SJCRH30 (cell line): Measurements from ENCODE around the gene COX14. TPM values are rescaled to one million over a fixed set of nuclear protein-coding genes. Genes with fewer than 3 reads are reported as not detected.
"Not testable (repeated sequence)": the region's sequence is repeated elsewhere in the genome, so short reads cannot be mapped to it uniquely, and the experiment has no call there.

Experiments used
- DNase-seq, 2 experiments: peaks; one replicate each; pipeline ENCODE4 v3.0.0-alpha.2; 2015 to 2020
- H3K27ac ChIP-seq: fragments of 250-450 bp; sonication (Bioruptor Pico); 2 replicates; pipeline ENCODE4 v1.5.1; 2020; ENCODE audit warnings: mild to moderate bottlenecking, moderate library complexity
- H3K27me3 ChIP-seq: fragments of 250-450 bp; sonication (Bioruptor Pico); 2 replicates; pipeline ENCODE4 v1.5.1; 2020; ENCODE audit warnings: mild to moderate bottlenecking, moderate library complexity
- H3K36me3 ChIP-seq: fragments of 250-450 bp; sonication (Bioruptor Pico); 2 replicates; pipeline ENCODE4 v1.5.1; 2020; ENCODE audit warnings: mild to moderate bottlenecking, moderate library complexity
- H3K4me1 ChIP-seq: fragments of 250-450 bp; sonication (Bioruptor Pico); 2 replicates; pipeline ENCODE4 v1.5.1; 2020; ENCODE audit warnings: mild to moderate bottlenecking, moderate library complexity
- H3K4me3 ChIP-seq: fragments of 250-450 bp; sonication (Bioruptor Pico); 2 replicates; pipeline ENCODE4 v1.5.1; 2020; ENCODE audit warnings: mild to moderate bottlenecking, moderate library complexity
- H3K9me3 ChIP-seq: fragments of 250-450 bp; sonication (Bioruptor Pico); replicated peaks from 2 replicates; pipeline ENCODE4 v1.5.1; 2020; ENCODE audit warnings: mild to moderate bottlenecking, moderate library complexity
- total RNA-seq: library from RNA; depleted of rRNA; stranded (reverse); fragments of >200 nt; shearing (Covaris generic); gene quantifications from 2 replicates; pipeline ENCODE4 v1.2.3, GENCODE V29; 2014

Gene COX14
- total RNA-seq, 1 experiment from 2014 or later = 25.3 TPM

GRCh38 chr12:50078281-50078680 lies 33.8 kb upstream of the COX14 start:
- Histone ChIP-seq H3K9me3 (no peaks in the 10 kb centered on the region), H3K4me3 (no peak overlapping the region), H3K4me1 (peaks cover 4% of the 10 kb centered on the region), H3K36me3 (no peaks in the 10 kb centered on the region), H3K27ac (no peak overlapping the region), H3K27me3 (no peaks in the 10 kb centered on the region)
- DNase-seq = no peak

GRCh38 chr12:50079771-50080170 lies 32.3 kb upstream of the COX14 start:
- DNase-seq = no peak
- no peaks in the 10 kb centered on the region for H3K27me3 ChIP-seq
- H3K9me3 ChIP-seq = no peaks in the 10 kb centered on the region
- peaks cover 4% of the 10 kb centered on the region for H3K4me1 ChIP-seq
- H3K36me3 ChIP-seq = no peaks in the 10 kb centered on the region
- no peak overlapping the region for H3K4me3 ChIP-seq
- H3K27ac ChIP-seq = no peak overlapping the region

GRCh38 chr12:50081096-50081808 lies 30.8 kb upstream of the COX14 start:
- no peaks in the 10 kb centered on the region for H3K9me3 ChIP-seq
- no peak for DNase-seq
- no peak overlapping the region for H3K4me3 ChIP-seq
- no peaks in the 10 kb centered on the region; the same call in 1 of the 2 replicates for H3K4me1 ChIP-seq
- H3K36me3 ChIP-seq = no peaks in the 10 kb centered on the region
- no peak overlapping the region for H3K27ac ChIP-seq
- no peaks in the 10 kb centered on the region for H3K27me3 ChIP-seq

- Histone ChIP-seq H3K9me3 (no peaks in the 10 kb centered on the region), H3K27ac (no peak overlapping the region), H3K4me3 (no peak overlapping the region), H3K27me3 (no peaks in the 10 kb centered on the region), H3K4me1 (no peaks in the 10 kb centered on the region; the same call in 1 of the 2 replicates), H3K36me3 (peaks cover 8% of the 10 kb centered on the region)
- DNase-seq = no peak
Observed at GRCh38 chr12:50082644-50083043, 29.4 kb upstream of the COX14 start.

DNA sequence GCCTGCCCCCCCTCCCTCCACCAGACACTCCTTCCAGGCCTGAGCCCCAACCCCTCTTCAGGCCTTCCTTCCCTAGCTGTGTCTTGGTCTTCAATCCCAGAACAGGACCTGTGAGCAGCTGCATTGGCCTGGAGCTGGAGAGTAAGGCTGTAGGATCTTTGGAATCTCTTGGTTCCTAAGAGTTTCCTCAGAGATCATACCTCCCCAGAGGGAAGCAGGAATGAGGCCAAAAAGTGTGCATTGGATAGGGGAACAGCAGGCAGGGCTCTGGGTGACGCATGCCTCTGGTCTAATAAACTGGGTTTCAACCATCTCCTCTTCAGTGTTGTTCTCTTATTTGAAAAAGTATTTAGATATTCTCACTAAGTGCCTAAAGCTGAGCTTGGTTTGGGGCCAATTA lies 28.7 kb upstream of the COX14 start:
- Histone ChIP-seq H3K4me3 (no peak overlapping the region), H3K27me3 (no peaks in the 10 kb centered on the region), H3K9me3 (no peaks in the 10 kb centered on the region), H3K36me3 (peaks cover 15% of the 10 kb centered on the region), H3K27ac (no peak overlapping the region), H3K4me1 (no peaks in the 10 kb centered on the region; the same call in 1 of the 2 replicates)
- no peak for DNase-seq

DNA sequence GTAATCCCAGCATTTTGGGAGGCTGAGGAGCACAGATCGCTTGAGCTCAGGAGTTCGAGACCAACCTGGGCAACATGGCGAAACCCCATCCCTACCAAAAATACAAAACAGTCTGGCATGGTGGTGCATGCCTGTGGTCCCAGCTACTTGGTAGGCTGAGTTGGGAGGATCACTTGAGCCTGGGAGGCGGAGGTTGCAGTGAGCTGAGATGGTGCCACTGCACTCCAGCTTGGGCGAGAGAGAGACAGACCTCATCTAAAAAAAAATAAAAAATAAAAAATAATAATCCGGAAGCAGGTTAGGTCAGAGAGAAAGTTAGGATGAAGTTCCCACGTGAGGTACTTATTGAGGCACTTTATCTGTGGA lies 27.6 kb upstream of the COX14 start:
- not testable (repeated sequence) for H3K4me1 ChIP-seq, H3K27me3 ChIP-seq, DNase-seq, H3K9me3 ChIP-seq
- Histone ChIP-seq H3K4me3 (peak overlapping the region; percentile 68), H3K36me3 (peaks cover 24% of the 10 kb centered on the region), H3K27ac (peak overlapping the region; percentile 80)

- peak within 1 kb of the TSS; percentile 80 for H3K27ac ChIP-seq
- H3K36me3 ChIP-seq = peaks cover 30% of the 10 kb centered on the region
- H3K4me1 ChIP-seq = no peaks in the 10 kb centered on the region; the same call in 1 of the 2 replicates
- peak within 1 kb of the TSS; percentile 68 for H3K4me3 ChIP-seq
- peak; percentile 97 to 98 for DNase-seq
- no peaks in the 10 kb centered on the region for H3K9me3 ChIP-seq
- no peaks in the 10 kb centered on the region for H3K27me3 ChIP-seq
Observed at GRCh38 chr12:50084775-50085614, 27.0 kb upstream of the COX14 start, which contains the start of gene SMARCD1. TSS of gene SMARCD1 (plus strand) at chr12:50085342. CDS start at chr12:50085370, 28 bp downstream.

GRCh38 chr12:50085615-50086072 lies 26.4 kb upstream of the COX14 start:
- peak overlapping the region; percentile 80 for H3K27ac ChIP-seq

DNA sequence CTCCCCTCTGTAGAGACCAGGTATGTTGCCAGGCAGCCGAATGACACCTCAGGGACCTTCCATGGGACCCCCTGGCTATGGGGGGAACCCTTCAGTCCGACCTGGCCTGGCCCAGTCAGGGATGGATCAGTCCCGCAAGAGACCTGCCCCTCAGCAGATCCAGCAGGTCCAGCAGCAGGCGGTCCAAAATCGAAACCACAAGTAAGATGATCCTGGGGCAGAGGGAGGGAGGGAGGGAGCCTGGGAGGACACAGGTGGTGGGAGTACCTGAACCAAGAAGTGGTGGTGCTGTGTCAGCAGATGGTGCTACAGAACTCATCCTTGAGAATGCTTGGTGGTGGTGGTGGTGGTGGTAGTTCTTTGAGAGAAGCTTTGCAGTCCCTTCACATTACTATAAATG lies 25.9 kb upstream of the COX14 start:
- Histone ChIP-seq H3K9me3 (no peaks in the 10 kb centered on the region), H3K36me3 (peaks cover 40% of the 10 kb centered on the region), H3K4me1 (no peaks in the 10 kb centered on the region; the same call in 1 of the 2 replicates), H3K27me3 (no peaks in the 10 kb centered on the region), H3K4me3 (no peak overlapping the region; the same call in 1 of the 2 replicates), H3K27ac (no peak overlapping the region)
- no peak for DNase-seq

More at GRCh38 chr12:50085615-50086072, 26.4 kb upstream of the COX14 start:
- Histone ChIP-seq H3K4me1 (no peaks in the 10 kb centered on the region; the same call in 1 of the 2 replicates), H3K4me3 (peak overlapping the region; percentile 68), H3K27me3 (no peaks in the 10 kb centered on the region), H3K36me3 (peaks cover 36% of the 10 kb centered on the region), H3K9me3 (no peaks in the 10 kb centered on the region)
- DNase-seq = no peak

GRCh38 chr12:50087151-50087550 lies 24.9 kb upstream of the COX14 start:
- DNase-seq = no peak
- Histone ChIP-seq H3K36me3 (peaks cover 47% of the 10 kb centered on the region), H3K4me1 (no peaks in the 10 kb centered on the region; the same call in 1 of the 2 replicates), H3K9me3 (no peaks in the 10 kb centered on the region), H3K27me3 (no peaks in the 10 kb centered on the region), H3K4me3 (no peak overlapping the region), H3K27ac (no peak overlapping the region)

DNA sequence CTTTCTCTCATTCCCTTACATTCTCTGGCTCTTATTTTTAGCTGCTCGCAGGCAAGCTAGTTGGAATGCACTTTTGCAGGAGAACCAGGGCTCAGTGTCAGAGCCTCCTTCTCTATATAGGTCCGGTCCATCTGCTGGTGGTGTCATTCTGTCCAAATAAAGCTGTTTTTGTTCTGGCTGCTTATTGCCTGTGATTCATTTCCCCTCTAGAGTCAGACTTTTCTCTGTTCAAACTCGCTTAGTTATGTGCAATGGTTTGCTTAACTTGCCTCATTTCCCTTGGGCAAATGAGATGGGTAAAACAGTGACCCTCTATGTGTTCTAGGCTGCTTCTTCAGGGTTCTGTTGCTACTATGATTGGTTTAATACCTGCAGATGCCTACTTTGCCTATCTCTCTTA lies 24.0 kb upstream of the COX14 start:
- Histone ChIP-seq H3K4me3 (no peak overlapping the region), H3K4me1 (no peaks in the 10 kb centered on the region; the same call in 1 of the 2 replicates), H3K27me3 (no peaks in the 10 kb centered on the region), H3K27ac (no peak overlapping the region), H3K9me3 (no peaks in the 10 kb centered on the region), H3K36me3 (peaks cover 53% of the 10 kb centered on the region)
- no peak for DNase-seq

- Histone ChIP-seq H3K4me1 (no peaks in the 10 kb centered on the region; the same call in 1 of the 2 replicates), H3K36me3 (peaks cover 60% of the 10 kb centered on the region), H3K27ac (no peak overlapping the region), H3K27me3 (no peaks in the 10 kb centered on the region), H3K4me3 (no peak overlapping the region), H3K9me3 (no peaks in the 10 kb centered on the region)
- peak; percentile 59 to 79 for DNase-seq
Observed at GRCh38 chr12:50088577-50089335, 23.3 kb upstream of the COX14 start.

DNA sequence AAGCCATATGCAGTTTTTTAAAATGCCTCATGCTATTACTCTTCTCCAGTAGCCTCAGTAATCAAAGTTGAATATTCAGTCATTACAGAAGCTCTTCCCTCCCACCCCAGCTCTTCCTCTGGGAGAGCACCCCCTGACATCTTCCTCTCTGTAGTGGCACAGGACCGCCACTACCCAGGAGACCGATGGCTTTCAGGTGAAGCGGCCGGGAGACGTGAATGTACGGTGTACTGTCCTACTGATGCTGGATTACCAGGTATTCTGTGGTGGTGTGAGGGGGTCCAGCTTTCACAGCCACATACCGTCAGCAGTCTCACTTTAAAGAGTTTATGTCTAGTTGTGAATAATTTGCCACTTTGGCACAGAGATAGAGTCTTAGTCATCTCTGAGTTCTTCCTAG lies 22.3 kb upstream of the COX14 start:
- peaks cover 69% of the 10 kb centered on the region for H3K36me3 ChIP-seq

GRCh38 chr12:50090391-50090790 lies 21.6 kb upstream of the COX14 start:
- DNase-seq = no peak
- H3K4me1 ChIP-seq = no peaks in the 10 kb centered on the region; the same call in 1 of the 2 replicates
- H3K9me3 ChIP-seq = no peaks in the 10 kb centered on the region
- no peak overlapping the region for H3K4me3 ChIP-seq
- no peaks in the 10 kb centered on the region for H3K27me3 ChIP-seq
- no peak overlapping the region for H3K27ac ChIP-seq
- H3K36me3 ChIP-seq = peaks cover 73% of the 10 kb centered on the region

More for the DNA sequence above, 22.3 kb upstream of the COX14 start:
- Histone ChIP-seq H3K27me3 (no peaks in the 10 kb centered on the region), H3K9me3 (no peaks in the 10 kb centered on the region), H3K4me1 (no peaks in the 10 kb centered on the region; the same call in 1 of the 2 replicates), H3K27ac (no peak overlapping the region), H3K4me3 (no peak overlapping the region)
- no peak for DNase-seq
